HEK293 (cell line): ENCODE results near the gene CDC25A.
"Not testable (repeated sequence)": the region's sequence is repeated elsewhere in the genome, so short reads cannot be mapped to it uniquely, and the experiment has no call there.

Experiments
- ZBTB17 ChIP-seq: fragments of 450-650 bp; formaldehyde crosslinking; IDR thresholded peaks from 2 replicates; pipeline ENCODE4 v1.5.1; 2016; ENCODE audit warnings: missing biosample characterization, missing genetic modification characterization
- ZIC2 ChIP-seq: fragments of 450-650 bp; formaldehyde crosslinking; IDR thresholded peaks from 2 replicates; pipeline ENCODE4 v1.5.1; 2016; ENCODE audit warnings: missing biosample characterization, missing genetic modification characterization
- ZNF558 ChIP-seq: fragments of 450-650 bp; formaldehyde crosslinking; IDR thresholded peaks from 2 replicates; pipeline ENCODE4 v1.5.1; 2016; ENCODE audit warnings: missing biosample characterization, missing genetic modification characterization
- TF ChIP-seq, protein P1 (sequence below): fragments of 450-650 bp; formaldehyde crosslinking; IDR thresholded peaks from 2 replicates; pipeline ENCODE4 v1.5.1; 2016; ENCODE audit warnings: missing biosample characterization, missing genetic modification characterization
- TF ChIP-seq, protein P2 (sequence below): fragments of 450-650 bp; formaldehyde crosslinking; conservative IDR thresholded peaks from 2 replicates; pipeline ENCODE4 v1.5.1; 2016; ENCODE audit warnings: low read depth, missing biosample characterization, missing genetic modification characterization
- TF ChIP-seq, protein P3 (sequence below): fragments of 450-650 bp; formaldehyde crosslinking; IDR thresholded peaks from 2 replicates; pipeline ENCODE4 v1.5.1; 2016; ENCODE audit warnings: missing biosample characterization, missing genetic modification characterization
- TF ChIP-seq, protein P4 (sequence below): fragments of 450-650 bp; formaldehyde crosslinking; IDR thresholded peaks from 2 replicates; pipeline ENCODE4 v1.5.1; 2016; ENCODE audit warnings: missing biosample characterization, missing genetic modification characterization, low read depth

DNA sequence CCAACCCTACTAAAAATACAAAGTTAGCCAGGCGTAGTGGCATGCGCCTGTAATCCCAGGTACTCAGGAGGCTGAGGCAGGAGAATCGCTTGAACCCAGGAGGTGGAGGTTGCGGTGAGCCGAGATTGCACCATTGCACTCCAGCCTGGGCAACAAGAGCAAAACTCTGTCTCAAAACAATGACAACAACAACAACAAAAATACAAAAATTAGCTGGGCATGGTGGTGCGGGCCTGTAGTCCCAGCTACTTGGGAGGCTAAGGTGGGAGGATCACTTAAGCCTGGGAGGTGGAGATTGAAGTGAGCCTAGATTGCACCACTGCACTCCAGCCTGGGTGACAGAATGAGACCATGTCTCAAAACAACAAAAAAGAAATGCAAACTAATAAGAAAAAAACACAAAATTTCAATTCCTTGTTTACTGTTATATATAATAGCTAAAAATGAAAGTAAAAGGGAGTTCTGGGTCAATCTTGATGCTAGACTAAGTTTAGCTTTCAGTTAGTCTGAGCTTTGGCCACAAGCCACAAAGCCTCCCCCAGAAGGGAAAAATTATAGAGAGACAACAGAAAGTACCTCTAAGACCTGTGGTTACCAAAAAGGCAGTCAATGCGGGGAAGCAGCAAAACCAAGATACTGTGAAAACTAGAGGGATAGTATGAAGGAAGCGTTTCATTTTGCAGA lies 76.0 kb downstream of the CDC25A start:
- TF ChIP-seq, protein P1, sequence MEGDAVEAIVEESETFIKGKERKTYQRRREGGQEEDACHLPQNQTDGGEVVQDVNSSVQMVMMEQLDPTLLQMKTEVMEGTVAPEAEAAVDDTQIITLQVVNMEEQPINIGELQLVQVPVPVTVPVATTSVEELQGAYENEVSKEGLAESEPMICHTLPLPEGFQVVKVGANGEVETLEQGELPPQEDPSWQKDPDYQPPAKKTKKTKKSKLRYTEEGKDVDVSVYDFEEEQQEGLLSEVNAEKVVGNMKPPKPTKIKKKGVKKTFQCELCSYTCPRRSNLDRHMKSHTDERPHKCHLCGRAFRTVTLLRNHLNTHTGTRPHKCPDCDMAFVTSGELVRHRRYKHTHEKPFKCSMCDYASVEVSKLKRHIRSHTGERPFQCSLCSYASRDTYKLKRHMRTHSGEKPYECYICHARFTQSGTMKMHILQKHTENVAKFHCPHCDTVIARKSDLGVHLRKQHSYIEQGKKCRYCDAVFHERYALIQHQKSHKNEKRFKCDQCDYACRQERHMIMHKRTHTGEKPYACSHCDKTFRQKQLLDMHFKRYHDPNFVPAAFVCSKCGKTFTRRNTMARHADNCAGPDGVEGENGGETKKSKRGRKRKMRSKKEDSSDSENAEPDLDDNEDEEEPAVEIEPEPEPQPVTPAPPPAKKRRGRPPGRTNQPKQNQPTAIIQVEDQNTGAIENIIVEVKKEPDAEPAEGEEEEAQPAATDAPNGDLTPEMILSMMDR, result not testable (repeated sequence)
- TF ChIP-seq ZNF558, ZIC2, ZBTB17 (tag by site-specific recombination): not testable (repeated sequence)
- TF ChIP-seq, protein P2, sequence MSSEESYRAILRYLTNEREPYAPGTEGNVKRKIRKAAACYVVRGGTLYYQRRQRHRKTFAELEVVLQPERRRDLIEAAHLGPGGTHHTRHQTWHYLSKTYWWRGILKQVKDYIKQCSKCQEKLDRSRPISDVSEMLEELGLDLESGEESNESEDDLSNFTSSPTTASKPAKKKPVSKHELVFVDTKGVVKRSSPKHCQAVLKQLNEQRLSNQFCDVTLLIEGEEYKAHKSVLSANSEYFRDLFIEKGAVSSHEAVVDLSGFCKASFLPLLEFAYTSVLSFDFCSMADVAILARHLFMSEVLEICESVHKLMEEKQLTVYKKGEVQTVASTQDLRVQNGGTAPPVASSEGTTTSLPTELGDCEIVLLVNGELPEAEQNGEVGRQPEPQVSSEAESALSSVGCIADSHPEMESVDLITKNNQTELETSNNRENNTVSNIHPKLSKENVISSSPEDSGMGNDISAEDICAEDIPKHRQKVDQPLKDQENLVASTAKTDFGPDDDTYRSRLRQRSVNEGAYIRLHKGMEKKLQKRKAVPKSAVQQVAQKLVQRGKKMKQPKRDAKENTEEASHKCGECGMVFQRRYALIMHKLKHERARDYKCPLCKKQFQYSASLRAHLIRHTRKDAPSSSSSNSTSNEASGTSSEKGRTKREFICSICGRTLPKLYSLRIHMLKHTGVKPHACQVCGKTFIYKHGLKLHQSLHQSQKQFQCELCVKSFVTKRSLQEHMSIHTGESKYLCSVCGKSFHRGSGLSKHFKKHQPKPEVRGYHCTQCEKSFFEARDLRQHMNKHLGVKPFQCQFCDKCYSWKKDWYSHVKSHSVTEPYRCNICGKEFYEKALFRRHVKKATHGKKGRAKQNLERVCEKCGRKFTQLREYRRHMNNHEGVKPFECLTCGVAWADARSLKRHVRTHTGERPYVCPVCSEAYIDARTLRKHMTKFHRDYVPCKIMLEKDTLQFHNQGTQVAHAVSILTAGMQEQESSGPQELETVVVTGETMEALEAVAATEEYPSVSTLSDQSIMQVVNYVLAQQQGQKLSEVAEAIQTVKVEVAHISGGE (tag by site-specific recombination), result not testable (repeated sequence)
- TF ChIP-seq, protein P3, sequence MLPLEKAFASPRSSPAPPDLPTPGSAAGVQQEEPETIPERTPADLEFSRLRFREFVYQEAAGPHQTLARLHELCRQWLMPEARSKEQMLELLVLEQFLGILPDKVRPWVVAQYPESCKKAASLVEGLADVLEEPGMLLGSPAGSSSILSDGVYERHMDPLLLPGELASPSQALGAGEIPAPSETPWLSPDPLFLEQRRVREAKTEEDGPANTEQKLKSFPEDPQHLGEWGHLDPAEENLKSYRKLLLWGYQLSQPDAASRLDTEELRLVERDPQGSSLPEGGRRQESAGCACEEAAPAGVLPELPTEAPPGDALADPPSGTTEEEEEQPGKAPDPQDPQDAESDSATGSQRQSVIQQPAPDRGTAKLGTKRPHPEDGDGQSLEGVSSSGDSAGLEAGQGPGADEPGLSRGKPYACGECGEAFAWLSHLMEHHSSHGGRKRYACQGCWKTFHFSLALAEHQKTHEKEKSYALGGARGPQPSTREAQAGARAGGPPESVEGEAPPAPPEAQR (tag by site-specific recombination), result not testable (repeated sequence)
- TF ChIP-seq, protein P4, sequence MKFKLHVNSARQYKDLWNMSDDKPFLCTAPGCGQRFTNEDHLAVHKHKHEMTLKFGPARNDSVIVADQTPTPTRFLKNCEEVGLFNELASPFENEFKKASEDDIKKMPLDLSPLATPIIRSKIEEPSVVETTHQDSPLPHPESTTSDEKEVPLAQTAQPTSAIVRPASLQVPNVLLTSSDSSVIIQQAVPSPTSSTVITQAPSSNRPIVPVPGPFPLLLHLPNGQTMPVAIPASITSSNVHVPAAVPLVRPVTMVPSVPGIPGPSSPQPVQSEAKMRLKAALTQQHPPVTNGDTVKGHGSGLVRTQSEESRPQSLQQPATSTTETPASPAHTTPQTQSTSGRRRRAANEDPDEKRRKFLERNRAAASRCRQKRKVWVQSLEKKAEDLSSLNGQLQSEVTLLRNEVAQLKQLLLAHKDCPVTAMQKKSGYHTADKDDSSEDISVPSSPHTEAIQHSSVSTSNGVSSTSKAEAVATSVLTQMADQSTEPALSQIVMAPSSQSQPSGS (tag by site-specific recombination), result not testable (repeated sequence)
